RWPE1 (cell line): ENCODE results near the gene BARX1.
A peak's percentile ranks its signal among the peaks of the same experiment; 100 is the strongest.
"Not testable (repeated sequence)": the region's sequence is repeated elsewhere in the genome, so short reads cannot be mapped to it uniquely, and the experiment has no call there.

Experiments
- CTCF ChIA-PET: fragments of 350-600 bp; sonication (Branson Sonifier 250); formaldehyde crosslinking; extraction: SDS; loops from one replicate; lab custom pipeline; 2021; lab: Yijun Ruan, JAX
- POLR2A ChIA-PET: fragments of 400-600 bp; formaldehyde crosslinking; extraction: SDS; loops from one replicate; lab custom pipeline; 2020; ENCODE audit warnings: antibody characterized with exemption; ENCODE audit not compliant: low non-redundant PET; lab: Yijun Ruan, JAX
- DNase-seq: peaks from one replicate; pipeline ENCODE4 v3.0.0; 2012; ENCODE audit warnings: low spot score
- H3K27ac ChIP-seq: fragments of 450-650 bp; 2 replicates; pipeline ENCODE4 v1.5.1; 2017
- CTCF ChIP-seq: fragments of 450-650 bp; conservative IDR thresholded peaks from 2 replicates; pipeline ENCODE4 v1.5.1; 2017; ENCODE audit warnings: low read depth, mild to moderate bottlenecking

Gene BARX1

GRCh38 chr9:93978551-93978950, 23.4 kb upstream of the BARX1 start:
- no peak overlapping the region for H3K27ac ChIP-seq
- ChIA-PET CTCF (interaction anchor here (0.6 kb wide), 2 partner anchors 235 to 290 kb away, joined by 3 read pairs; no protein-coding TSS in a partner anchor), POLR2A (no interaction called here)
- no peak for TF ChIP-seq CTCF
- no peak for DNase-seq

- no peak overlapping the region for H3K27ac ChIP-seq
- CTCF ChIA-PET = interaction anchor here (0.6 to 1.4 kb wide), 3 partner anchors 12 to 261 kb away, joined by 3 to 6 read pairs (median 4); no protein-coding TSS in a partner anchor
- peak; percentile 67 for DNase-seq
- no peak for TF ChIP-seq CTCF
- POLR2A ChIA-PET = no interaction called here
These were observed 21.8 kb upstream of the BARX1 start for GRCh38 chr9:93976973-93977372.

- CTCF ChIA-PET = no interaction called here
- TF ChIP-seq CTCF = no peak
- H3K27ac ChIP-seq = no peak overlapping the region
- no peak for DNase-seq
- POLR2A ChIA-PET = no interaction called here
These were observed 20.9 kb upstream of the BARX1 start for GRCh38 chr9:93976081-93976480.

- TF ChIP-seq CTCF = no peak
- ChIA-PET POLR2A (no interaction called here), CTCF (interaction anchor here (0.6 to 0.7 kb wide), 3 partner anchors 236 to 621 kb away, joined by 4 to 5 read pairs (median 5); no protein-coding TSS in a partner anchor)
- DNase-seq = no peak
- no peak overlapping the region for H3K27ac ChIP-seq
These were observed 20.1 kb upstream of the BARX1 start for GRCh38 chr9:93975262-93975661.

- H3K27ac ChIP-seq = no peak overlapping the region
- DNase-seq = no peak
- POLR2A ChIA-PET = no interaction called here
- CTCF ChIA-PET = no interaction called here
- TF ChIP-seq CTCF = no peak
These were observed 19.0 kb upstream of the BARX1 start for GRCh38 chr9:93974151-93974550.

GRCh38 chr9:93972655-93973054, 17.5 kb upstream of the BARX1 start:
- POLR2A ChIA-PET, DNase-seq, CTCF ChIA-PET, H3K27ac ChIP-seq: not testable (repeated sequence)

GRCh38 chr9:93969328-93969661, 14.1 kb upstream of the BARX1 start:
- H3K27ac ChIP-seq = no peak overlapping the region
- ChIA-PET CTCF (interaction anchor here (0.5 to 0.7 kb wide), 5 partner anchors 11 to 682 kb away, joined by 3 to 9 read pairs (median 4); no protein-coding TSS in a partner anchor), POLR2A (no interaction called here)
- TF ChIP-seq CTCF = no peak
- no peak for DNase-seq
